Measurements from ENCODE around the gene EFNB2. TPM values are rescaled to one million over a fixed set of nuclear protein-coding genes. Genes with fewer than 3 reads are reported as not detected.

Gene EFNB2
- total and polyA plus RNA-seq, 9 of the 15 experiments (the other 6 are each of a cell fraction or from before 2014, with no cell fraction given) = 0.01 to 0.29 (median 0.18) TPM

- no peak for TF ChIP-seq BCLAF1 (IDR thresholded peaks at IDR 0.05; ENCODE audit: borderline replicate concordance in 1 of 2, control insufficient read depth in 1 of 2, low read depth in 2 of 2, low read length in 1 of 2)
- TF ChIP-seq NCOR1 (IDR thresholded peaks at IDR 0.05) = no peak
- TF ChIP-seq FOXJ2 (tag; IDR thresholded peaks at IDR 0.05) = no peak
- TF ChIP-seq POLR3A (IDR thresholded peaks at IDR 0.05; ENCODE audit: borderline replicate concordance, extremely low read depth, insufficient read depth, insufficient read length) = no peak
Observed at GRCh38 chr13:106503272-106503671, 32.2 kb downstream of the EFNB2 start (continued).

GRCh38 chr13:106500445-106500844 lies 35.0 kb downstream of the EFNB2 start:
- POLR2A ChIA-PET = no interaction called here
- ATAC-seq (no peak), DNase-seq (ENCODE audit: extremely low read depth in 1 of 4, low spot score in 3 of 4) (no peak), FAIRE-seq (no peak)
- 2% methylated on average over 6 of the region's 6 CpGs for WGBS (ENCODE audit: insufficient coverage, low coverage, missing lambda C conversion rate)
- no peaks in the 10 kb centered on the region for H3K36me3 ChIP-seq (ENCODE audit: control insufficient read depth, insufficient read depth, low read length)
- H3K9me1 ChIP-seq (ENCODE audit: control insufficient read depth, insufficient read depth, low read length) = no peaks in the 10 kb centered on the region
- in situ Hi-C loops (cut with MboI) (no loop called here), intact Hi-C loops (cut with micrococcal nuclease) (no loop called here)
- CTCF ChIA-PET (ENCODE audit: low intra/inter-chr PET ratio) = no interaction called here
- no peak overlapping the region for H3K9ac ChIP-seq (ENCODE audit: insufficient read depth in 1 of 2, low read depth in 2 of 2, low read length in 2 of 2)
- no peaks in the 10 kb centered on the region for H3K9me3 ChIP-seq (replicated peaks; ENCODE audit: control insufficient read depth, insufficient read depth, low read depth, low read length)
- no peak overlapping the region for H2AFZ ChIP-seq (ENCODE audit: low read depth, low read length)
- H3K27ac ChIP-seq (ENCODE audit: extremely low read depth, low read depth, low read length) = no peak overlapping the region
- H3K79me2 ChIP-seq (ENCODE audit: control insufficient read depth, insufficient read depth, low read length) = no peaks in the 10 kb centered on the region
- peak overlapping the region; percentile 11; the same call in 1 of the 2 replicates for H3K4me2 ChIP-seq (ENCODE audit: insufficient read depth, low read length)
- TF ChIP-seq ZSCAN29 (IDR thresholded peaks at IDR 0.05) = no peak
- no peak for TF ChIP-seq ZNF445 (CRISPR knock-in tag; IDR thresholded peaks at IDR 0.05; ENCODE audit: low read depth)
- TF ChIP-seq NKRF (IDR thresholded peaks at IDR 0.05; ENCODE audit: borderline replicate concordance) = no peak
- TF ChIP-seq ILF3 (IDR thresholded peaks at IDR 0.05; ENCODE audit: borderline replicate concordance) = no peak
- no peak for TF ChIP-seq PTBP1 (IDR thresholded peaks at IDR 0.05; ENCODE audit: low read depth, low read length)
- TF ChIP-seq ZNF277 (CRISPR knock-in tag; IDR thresholded peaks at IDR 0.05; ENCODE audit: borderline replicate concordance) = no peak
- no TSS peak for BruUV-seq (replicated peaks)
- no peaks in the 10 kb centered on the region for H4K20me1 ChIP-seq (replicated peaks; ENCODE audit: control insufficient read depth, insufficient read depth, low read length)
- no peak overlapping the region for H3K4me3 ChIP-seq
- H3K27me3 ChIP-seq (ENCODE audit: control insufficient read depth in 2 of 2, insufficient read depth in 2 of 2, low read length in 2 of 2) = no peaks in the 10 kb centered on the region
- H3K4me1 ChIP-seq (replicated peaks in 1 of 2; ENCODE audit: control insufficient read depth in 2 of 2, insufficient read depth in 2 of 2, low read length in 2 of 2) = no peaks in the 10 kb centered on the region

Data from K562 (cell line).